IMR-90 (cell line): ENCODE measurements around the gene PTPRC. TPM values are rescaled to one million over a fixed set of nuclear protein-coding genes. Genes with fewer than 3 reads are reported as not detected.

Source experiments
- ATAC-seq: fragments of 200-7000 bp; cut with Tn5 transposase; 2 replicates; pipeline ENCODE4 v1.9.1; 2020; ENCODE audit warnings: low read depth, mild to moderate bottlenecking, moderate library complexity
- BruUV-seq: library from RNA; stranded (reverse); fragments of 400-500 nt; replicated peaks from 2 replicates; lab custom pipeline; 2021; lab: Mats Ljungman, UMichigan
- CTCF ChIA-PET: fragments of 300-600 bp; formaldehyde crosslinking; extraction: SDS; loops from one replicate; lab custom pipeline; 2021; ENCODE audit warnings: antibody characterized with exemption; lab: Yijun Ruan, JAX
- POLR2A ChIA-PET: fragments of 300-600 bp; sonication (Branson Sonifier 250); formaldehyde crosslinking; loops from one replicate; lab custom pipeline; 2022; ENCODE audit warnings: antibody characterized with exemption; ENCODE audit not compliant: unreplicated experiment; lab: Charles Lee
- DNase-seq: peaks from one replicate; pipeline ENCODE4 v3.0.0; 2013
- H2AFZ ChIP-seq: replicated peaks from 2 replicates; pipeline ENCODE3; 2013; ENCODE audit warnings: low read length, mild to moderate bottlenecking; ENCODE audit not compliant: poor library complexity
- H2AK5ac ChIP-seq: 2 replicates; pipeline ENCODE4 v1.6.1; 2013; ENCODE audit warnings: low read depth, low read length, inconsistent platforms
- H2AK9ac ChIP-seq: replicated peaks from 2 replicates; pipeline ENCODE3; 2013; ENCODE audit warnings: mild to moderate bottlenecking, low read depth, low read length, moderate library complexity; ENCODE audit not compliant: poor library complexity
- H2BK120ac ChIP-seq: 2 replicates; pipeline ENCODE4 v1.6.1; 2013; ENCODE audit warnings: low read depth, low read length, inconsistent platforms
- H2BK15ac ChIP-seq: 3 replicates; pipeline ENCODE4 v1.6.1; 2013; ENCODE audit warnings: low read depth, low read length, inconsistent platforms
- H2BK20ac ChIP-seq: 2 replicates; pipeline ENCODE4 v1.6.1; 2013; ENCODE audit warnings: low read depth, mild to moderate bottlenecking, inconsistent platforms, low read length, moderate library complexity
- H2BK5ac ChIP-seq: 2 replicates; pipeline ENCODE4 v1.6.1; 2013; ENCODE audit warnings: mild to moderate bottlenecking, low read depth, low read length, inconsistent platforms; ENCODE audit not compliant: poor library complexity, severe bottlenecking
- H3K14ac ChIP-seq: replicated peaks from 2 replicates; pipeline ENCODE4 v1.6.1; 2013; ENCODE audit warnings: low read depth, low read length, inconsistent platforms
- H3K18ac ChIP-seq: 2 replicates; pipeline ENCODE4 v1.6.1; 2013; ENCODE audit warnings: low read depth, low read length, control low read depth
- H3K23ac ChIP-seq: 2 replicates; pipeline ENCODE4 v1.6.1; 2013; ENCODE audit warnings: low read depth, low read length, inconsistent platforms
- H3K27ac ChIP-seq: 2 replicates; pipeline ENCODE4 v1.5.1; 2013; ENCODE audit warnings: mild to moderate bottlenecking, control low read depth, low read length; ENCODE audit not compliant: insufficient read depth
- H3K27me3 ChIP-seq: 2 replicates; pipeline ENCODE4 v1.6.1; 2013; ENCODE audit warnings: low read length; ENCODE audit not compliant: control insufficient read depth, insufficient read depth
- H3K36me3 ChIP-seq: 2 replicates; pipeline ENCODE4 v1.6.1; 2013; ENCODE audit warnings: low read length, mixed read lengths; ENCODE audit not compliant: control insufficient read depth, insufficient read depth
- H3K4ac ChIP-seq: 2 replicates; pipeline ENCODE4 v1.6.1; 2013; ENCODE audit warnings: low read depth, low read length, inconsistent platforms
- H3K4me1 ChIP-seq: 2 replicates; pipeline ENCODE4 v1.6.1; 2013; ENCODE audit warnings: low read length, mixed read lengths; ENCODE audit not compliant: control insufficient read depth, insufficient read depth
- H3K4me2 ChIP-seq: 2 replicates; pipeline ENCODE4 v1.6.1; 2013; ENCODE audit warnings: low read depth, mild to moderate bottlenecking, control low read depth, low read length, moderate library complexity
- H3K4me3 ChIP-seq: 2 replicates; pipeline ENCODE4 v1.5.1; 2013; ENCODE audit warnings: low read depth, mild to moderate bottlenecking, control low read depth, low read length, moderate library complexity; ENCODE audit not compliant: insufficient read depth
- H3K56ac ChIP-seq: 2 replicates; pipeline ENCODE4 v1.6.1; 2013; ENCODE audit warnings: low read length, inconsistent platforms; ENCODE audit not compliant: insufficient read depth; ENCODE audit errors: extremely low read depth
- H3K79me1 ChIP-seq, 2 experiments: 2 replicates each; pipeline ENCODE4 v1.6.1; 2013; ENCODE audit warnings: low read length in 2 of 2, inconsistent platforms in 1 of 2, low read depth in 1 of 2
- H3K9ac ChIP-seq: 2 replicates; pipeline ENCODE4 v1.6.1; 2013; ENCODE audit warnings: low read depth, low read length, control low read depth
- H3K9me1 ChIP-seq: 2 replicates; pipeline ENCODE4 v1.6.1; 2013; ENCODE audit warnings: low read length, inconsistent platforms; ENCODE audit not compliant: insufficient read depth
- H3K9me3 ChIP-seq: 2 replicates; pipeline ENCODE4 v1.6.1; 2013; ENCODE audit warnings: low read length; ENCODE audit not compliant: control insufficient read depth, insufficient read depth
- H4K20me1 ChIP-seq: 2 replicates; pipeline ENCODE4 v1.6.1; 2013; ENCODE audit warnings: low read length, inconsistent platforms; ENCODE audit not compliant: insufficient read depth
- H4K5ac ChIP-seq: 2 replicates; pipeline ENCODE4 v1.6.1; 2013; ENCODE audit warnings: mild to moderate bottlenecking, low read depth, low read length, control low read depth
- H4K8ac ChIP-seq, 2 experiments: 2 replicates each; pipeline ENCODE4 v1.6.1; 2013; ENCODE audit warnings: low read depth in 2 of 2, low read length in 2 of 2, control low read depth in 1 of 2, inconsistent platforms in 1 of 2
- H4K91ac ChIP-seq: 2 replicates; pipeline ENCODE4 v1.6.1; 2013; ENCODE audit warnings: low read depth, low read length, inconsistent platforms; ENCODE audit not compliant: insufficient read depth
- RCOR1 ChIP-seq: IDR thresholded peaks from 2 replicates; pipeline ENCODE4 v1.6.1; 2012; ENCODE audit warnings: mild to moderate bottlenecking, low read length, improper control_type of control experiment; ENCODE audit not compliant: insufficient replicate concordance
- WGBS, 2 experiments: methylation state at CpG; one replicate each; pipeline versions ENCODE4 v1.1.5 to v1.1.7; 2013; ENCODE audit warnings: missing lambda C conversion rate in 2 of 2; ENCODE audit not compliant: insufficient read length in 1 of 2; ENCODE audit errors: extremely low coverage in 2 of 2; 5-methylcytosine and 5-hydroxymethylcytosine counted together
- dilution Hi-C: fragments of 300-500 bp; cut with HindIII; formaldehyde crosslinking; loops from one replicate; pipeline ENCODE4 v1.14.3; 2018; ENCODE audit warnings: low sequenced_read_pairs; ENCODE audit not compliant: unreplicated experiment
- in situ Hi-C: fragments of 300-500 bp; cut with MboI; formaldehyde crosslinking; loops from 3 replicates; pipeline ENCODE4 v1.14.3; 2019; ENCODE audit warnings: low sequenced_read_pairs, inconsistent platforms, mixed read lengths
- intact Hi-C: fragments of 100-400 bp; cut with micrococcal nuclease; formaldehyde crosslinking; loops from 2 replicates; pipeline ENCODE4 v1.10.0; 2022
- polyA plus RNA-seq, 3 experiments: library from polyadenylated mRNA; depleted of rRNA; stranded (reverse); fragments of >200 nt; gene quantifications; 2 replicates each; pipeline ENCODE4 v1.2.3, GENCODE V29; 2012; ENCODE audit warnings: low replicate concordance in 1 of 3
- total RNA-seq: library from RNA; depleted of rRNA; stranded (reverse); fragments of >200 nt; gene quantifications from 2 replicates; pipeline ENCODE4 v1.2.3, GENCODE V29; 2012

The PTPRC gene
- total and polyA plus RNA-seq, 2 of the 4 experiments (the other 2 are of a cell fraction), result not detected

- H3K4me3 ChIP-seq, result no peak overlapping the region
- no peak overlapping the region for H2BK20ac ChIP-seq
- no TSS peak for BruUV-seq
- no peaks in the 10 kb centered on the region for H3K9me3 ChIP-seq
- ChIA-PET POLR2A (no interaction called here), CTCF (no interaction called here)
- H3K4ac ChIP-seq, result no peak overlapping the region
- H2BK15ac ChIP-seq, result no peak overlapping the region
- H2BK120ac ChIP-seq, result no peak overlapping the region
- no peak for TF ChIP-seq RCOR1
- H2AK5ac ChIP-seq, result no peak overlapping the region
- H2BK5ac ChIP-seq, result no peak overlapping the region
- no peaks in the 10 kb centered on the region for H3K79me1 ChIP-seq
- dilution Hi-C loops (no loop called here), intact Hi-C loops (no loop called here), in situ Hi-C loops (loop anchor here (25.0 kb wide), 2 partner anchors 700 to 1750 kb away; no protein-coding TSS in a partner anchor)
- no peak overlapping the region for H3K4me2 ChIP-seq
- H3K4me1 ChIP-seq, result no peaks in the 10 kb centered on the region
- no peaks in the 10 kb centered on the region for H3K36me3 ChIP-seq
- H2AK9ac ChIP-seq, result no peak overlapping the region
- H4K20me1 ChIP-seq, result no peaks in the 10 kb centered on the region
- H4K91ac ChIP-seq, result no peak overlapping the region
- no peak overlapping the region for H3K27ac ChIP-seq
- no peak overlapping the region for H3K56ac ChIP-seq
- H3K23ac ChIP-seq, result no peak overlapping the region
- ATAC-seq, result no peak
- H3K14ac ChIP-seq, result no peak overlapping the region
- H2AFZ ChIP-seq, result no peak overlapping the region
- no peaks in the 10 kb centered on the region for H3K27me3 ChIP-seq
- no peak for DNase-seq
- H3K9ac ChIP-seq, result no peak overlapping the region
- no peaks in the 10 kb centered on the region for H3K9me1 ChIP-seq
- no peak overlapping the region for H4K5ac ChIP-seq
- WGBS, 2 experiments, result no CpG with 5 or more reads among the region's 4 CpGs
- no peak overlapping the region for H4K8ac ChIP-seq
- no peak overlapping the region for H3K18ac ChIP-seq
Observed at GRCh38 chr1:198761859-198762616, 123.2 kb downstream of the PTPRC start.
